Mesendoderm (in vitro differentiated cells): ENCODE measurements around the gene OFD1.
A peak's percentile ranks its signal among the peaks of the same experiment; 100 is the strongest.

Experiments
- DNase-seq: peaks from one replicate; pipeline ENCODE4 v3.0.0; 2013
- H2AK5ac ChIP-seq: 2 replicates; pipeline ENCODE4 v1.6.1; 2013; ENCODE audit warnings: low read length, inconsistent platforms
- H2BK120ac ChIP-seq: 2 replicates; pipeline ENCODE4 v1.6.1; 2013; ENCODE audit warnings: low read depth, mild to moderate bottlenecking, low read length, moderate library complexity, mixed read lengths
- H2BK15ac ChIP-seq: replicated peaks from 2 replicates; pipeline ENCODE4 v1.6.1; 2013; ENCODE audit warnings: low read depth, mild to moderate bottlenecking, moderate library complexity
- H2BK5ac ChIP-seq: 2 replicates; pipeline ENCODE4 v1.6.1; 2013; ENCODE audit warnings: low read length, inconsistent platforms
- H3K18ac ChIP-seq: 2 replicates; pipeline ENCODE4 v1.6.1; 2013; ENCODE audit warnings: mild to moderate bottlenecking, low read length, mixed read lengths
- H3K23ac ChIP-seq: one replicate; pipeline ENCODE4 v1.6.1; 2013; ENCODE audit warnings: low read length
- H3K27ac ChIP-seq: 2 replicates; pipeline ENCODE4 v1.5.1; 2013; ENCODE audit warnings: low read depth, mild to moderate bottlenecking, inconsistent platforms, low read length, moderate library complexity
- H3K27me3 ChIP-seq: 2 replicates; pipeline ENCODE4 v1.6.1; 2013; ENCODE audit warnings: low read length, control low read depth, mild to moderate bottlenecking, inconsistent platforms; ENCODE audit not compliant: insufficient read depth, poor library complexity
- H3K36me3 ChIP-seq: 2 replicates; pipeline ENCODE4 v1.6.1; 2013; ENCODE audit warnings: low read length, inconsistent platforms; ENCODE audit not compliant: control insufficient read depth, insufficient read depth
- H3K4ac ChIP-seq: one replicate; pipeline ENCODE4 v1.6.1; 2013; ENCODE audit warnings: low read depth, mild to moderate bottlenecking, low read length, moderate library complexity
- H3K4me1 ChIP-seq: 2 replicates; pipeline ENCODE4 v1.6.1; 2013; ENCODE audit warnings: low read depth, low read length, inconsistent platforms; ENCODE audit not compliant: control insufficient read depth
- H3K4me2 ChIP-seq: 2 replicates; pipeline ENCODE4 v1.6.1; 2013; ENCODE audit warnings: low read length
- H3K4me3 ChIP-seq: 2 replicates; pipeline ENCODE4 v1.5.1; 2013; ENCODE audit warnings: mild to moderate bottlenecking, low read length
- H3K56ac ChIP-seq: one replicate; pipeline ENCODE4 v1.6.1; 2013; ENCODE audit warnings: low read length
- H3K79me1 ChIP-seq: 2 replicates; pipeline ENCODE4 v1.6.1; 2013; ENCODE audit warnings: low read length, inconsistent platforms
- H3K79me2 ChIP-seq: 2 replicates; pipeline ENCODE4 v1.6.1; 2013; ENCODE audit warnings: mild to moderate bottlenecking, low read length; ENCODE audit not compliant: control insufficient read depth, insufficient read depth
- H3K9ac ChIP-seq: 2 replicates; pipeline ENCODE4 v1.6.1; 2013; ENCODE audit warnings: low read length, inconsistent platforms
- H4K5ac ChIP-seq: one replicate; pipeline ENCODE4 v1.6.1; 2013; ENCODE audit warnings: low read length
- H4K8ac ChIP-seq: one replicate; pipeline ENCODE4 v1.6.1; 2013; ENCODE audit warnings: low read depth, mild to moderate bottlenecking, control low read depth, low read length, moderate library complexity
- WGBS: extraction: QIAGEN DNeasy Blood & Tissue Kit; methylation state at CpG from one replicate; pipeline ENCODE4 v1.1.7; 2013; ENCODE audit warnings: low lambda C conversion rate, missing lambda C conversion rate; ENCODE audit not compliant: insufficient coverage; ENCODE audit errors: extremely low coverage; 5-methylcytosine and 5-hydroxymethylcytosine counted together

Gene OFD1

GRCh38 chrX:13703589-13703988 is 31.0 kb upstream of the OFD1 start:
- Histone ChIP-seq H3K79me2 (peaks cover 15% of the 10 kb centered on the region), H2BK5ac (no peak overlapping the region), H4K8ac (no peak overlapping the region)

GRCh38 chrX:13711141-13711540 is 23.4 kb upstream of the OFD1 start:
- Histone ChIP-seq H3K27ac (no peak overlapping the region), H4K8ac (no peak overlapping the region), H3K79me1 (no peaks in the 10 kb centered on the region), H3K4me3 (no peak overlapping the region), H2BK120ac (no peak overlapping the region), H3K18ac (no peak overlapping the region), H2BK15ac (no peak overlapping the region), H3K4ac (no peak overlapping the region), H3K4me1 (no peaks in the 10 kb centered on the region), H2AK5ac (no peak overlapping the region), H3K56ac (no peak overlapping the region), H3K4me2 (no peak overlapping the region), H3K9ac (no peak overlapping the region), H3K27me3 (no peaks in the 10 kb centered on the region), H2BK5ac (no peak overlapping the region), H4K5ac (no peak overlapping the region), H3K23ac (no peak overlapping the region), H3K79me2 (no peaks in the 10 kb centered on the region), H3K36me3 (no peaks in the 10 kb centered on the region)
- DNase-seq, result no peak
- no CpG with 5 or more reads among the region's 4 CpGs for WGBS

More at GRCh38 chrX:13703589-13703988, 31.0 kb upstream of the OFD1 start:
- Histone ChIP-seq H3K4me3 (no peak overlapping the region), H3K23ac (no peak overlapping the region), H2BK15ac (no peak overlapping the region), H2BK120ac (no peak overlapping the region), H3K9ac (no peak overlapping the region), H2AK5ac (no peak overlapping the region), H3K27me3 (no peaks in the 10 kb centered on the region), H4K5ac (no peak overlapping the region), H3K27ac (no peak overlapping the region), H3K4me1 (no peaks in the 10 kb centered on the region), H3K18ac (no peak overlapping the region), H3K56ac (no peak overlapping the region), H3K36me3 (no peaks in the 10 kb centered on the region), H3K4ac (no peak overlapping the region), H3K4me2 (no peak overlapping the region), H3K79me1 (no peaks in the 10 kb centered on the region)
- no CpG with 5 or more reads among the region's 3 CpGs for WGBS
- no peak for DNase-seq

GRCh38 chrX:13716455-13716854 is 18.1 kb upstream of the OFD1 start:
- H3K56ac ChIP-seq, result no peak overlapping the region
- H3K4me3 ChIP-seq, result no peak overlapping the region
- H3K4me1 ChIP-seq, result no peaks in the 10 kb centered on the region
- H4K5ac ChIP-seq, result no peak overlapping the region
- no peak overlapping the region for H2BK120ac ChIP-seq
- DNase-seq, result no peak
- H3K27ac ChIP-seq, result no peak overlapping the region
- no peaks in the 10 kb centered on the region for H3K36me3 ChIP-seq
- H3K18ac ChIP-seq, result no peak overlapping the region
- H2BK5ac ChIP-seq, result no peak overlapping the region
- H2AK5ac ChIP-seq, result no peak overlapping the region
- H3K23ac ChIP-seq, result no peak overlapping the region
- no peak overlapping the region for H3K4me2 ChIP-seq
- no peak overlapping the region for H3K9ac ChIP-seq
- no CpG with 5 or more reads among the region's 9 CpGs for WGBS
- no peak overlapping the region for H3K4ac ChIP-seq
- H3K79me2 ChIP-seq, result no peaks in the 10 kb centered on the region
- H2BK15ac ChIP-seq, result no peak overlapping the region
- no peak overlapping the region for H4K8ac ChIP-seq
- H3K27me3 ChIP-seq, result no peaks in the 10 kb centered on the region
- no peaks in the 10 kb centered on the region for H3K79me1 ChIP-seq

- no peak overlapping the region for H3K4ac ChIP-seq
- H3K36me3 ChIP-seq, result no peaks in the 10 kb centered on the region
- H3K9ac ChIP-seq, result no peak overlapping the region
- whole genome bisulfite sequencing, result no CpG with 5 or more reads among the region's 6 CpGs
- no peaks in the 10 kb centered on the region for H3K79me2 ChIP-seq
- no peak overlapping the region for H3K56ac ChIP-seq
- no peak overlapping the region for H2BK5ac ChIP-seq
- no peak overlapping the region for H2BK120ac ChIP-seq
- H4K5ac ChIP-seq, result no peak overlapping the region
- no peak overlapping the region for H3K4me3 ChIP-seq
- peak; percentile 7 for DNase-seq
- H4K8ac ChIP-seq, result no peak overlapping the region
- no peak overlapping the region for H2BK15ac ChIP-seq
- no peak overlapping the region for H3K18ac ChIP-seq
- H3K79me1 ChIP-seq, result no peaks in the 10 kb centered on the region
- H3K4me1 ChIP-seq, result no peaks in the 10 kb centered on the region
- no peak overlapping the region for H3K27ac ChIP-seq
- H3K23ac ChIP-seq, result no peak overlapping the region
- no peak overlapping the region for H3K4me2 ChIP-seq
- H2AK5ac ChIP-seq, result no peak overlapping the region
- H3K27me3 ChIP-seq, result no peaks in the 10 kb centered on the region
These were observed 17.6 kb upstream of the OFD1 start for GRCh38 chrX:13716905-13717304.

GRCh38 chrX:13717700-13718472 is 16.7 kb upstream of the OFD1 start:
- H3K36me3 ChIP-seq, result no peaks in the 10 kb centered on the region
- H2BK120ac ChIP-seq, result no peak overlapping the region
- H3K79me1 ChIP-seq, result no peaks in the 10 kb centered on the region
- no peaks in the 10 kb centered on the region for H3K79me2 ChIP-seq
- H3K4ac ChIP-seq, result no peak overlapping the region
- H3K27me3 ChIP-seq, result no peaks in the 10 kb centered on the region
- H3K4me3 ChIP-seq, result no peak overlapping the region
- no peak overlapping the region for H3K9ac ChIP-seq
- DNase-seq, result peak; percentile 54
- H2BK5ac ChIP-seq, result no peak overlapping the region
- H3K18ac ChIP-seq, result no peak overlapping the region
- no peak overlapping the region for H2BK15ac ChIP-seq
- no peak overlapping the region for H2AK5ac ChIP-seq
- H3K27ac ChIP-seq, result no peak overlapping the region
- no peak overlapping the region for H3K23ac ChIP-seq
- H3K4me1 ChIP-seq, result no peaks in the 10 kb centered on the region
- no peak overlapping the region for H3K4me2 ChIP-seq
- no CpG with 5 or more reads among the region's 7 CpGs for WGBS
- no peak overlapping the region for H3K56ac ChIP-seq
- H4K8ac ChIP-seq, result no peak overlapping the region
- no peak overlapping the region for H4K5ac ChIP-seq
